ENCODE measurements around the gene BTBD16.

Gene BTBD16

GRCh38 chr10:122349758-122350369 lies 78.8 kb downstream of the BTBD16 start:
- H3K4me3 ChIP-seq (ENCODE audit: low read length in 2 of 2) = no peak overlapping the region
- peak overlapping the region; percentile 89 for H3K18ac ChIP-seq (ENCODE audit: low read length)
- peak overlapping the region; percentile 9 for H3K14ac ChIP-seq (ENCODE audit: low read length)
- no peaks in the 10 kb centered on the region for H3K27me3 ChIP-seq (ENCODE audit: control insufficient read depth in 3 of 3, insufficient read depth in 3 of 3, low read depth in 1 of 3, low read length in 3 of 3)
- peak overlapping the region; percentile 44 for H2BK5ac ChIP-seq (ENCODE audit: low read length)
- H3K23ac ChIP-seq (ENCODE audit: low read depth, low read length, poor library complexity) = no peak overlapping the region
- DNase-seq (ENCODE audit: low spot score) = no peak
- no peak overlapping the region for H3K4me2 ChIP-seq (ENCODE audit: insufficient read depth, low read length, poor library complexity, severe bottlenecking)
- no peaks in the 10 kb centered on the region for H3K36me3 ChIP-seq (replicated peaks in 1 of 2; ENCODE audit: control insufficient read depth in 2 of 2, insufficient read depth in 2 of 2, low read length in 2 of 2)
- no peak overlapping the region for H3K9ac ChIP-seq (ENCODE audit: low read depth, low read length, poor library complexity)
- H3K4ac ChIP-seq (ENCODE audit: low read length) = peak overlapping the region; percentile 84
- H2BK15ac ChIP-seq (ENCODE audit: low read length) = peak overlapping the region; percentile 96
- H2AFZ ChIP-seq (ENCODE audit: low read length) = peak overlapping the region; percentile 65
- peak overlapping the region; percentile 2 for H2BK120ac ChIP-seq (ENCODE audit: low read depth, low read length)
- peaks cover 14 to 20% of the 10 kb centered on the region in 2 donors for H3K9me3 ChIP-seq (replicated peaks in 1 of 2; ENCODE audit: control insufficient read depth in 2 of 2, insufficient read depth in 1 of 2, low read depth in 1 of 2, low read length in 2 of 2)
- peaks cover 20 to 33% of the 10 kb centered on the region in 2 donors for H3K4me1 ChIP-seq (ENCODE audit: control insufficient read depth in 2 of 2, insufficient read depth in 1 of 2, low read depth in 1 of 2, low read length in 2 of 2)
- no CpG with 5 or more reads among the region's 3 CpGs for WGBS, 2 donors (ENCODE audit: extremely low coverage in 2 of 2, insufficient read length in 2 of 2, insufficient replicate concordance in 1 of 2)
- no peak overlapping the region for H4K91ac ChIP-seq (ENCODE audit: low read depth, low read length, poor library complexity)
- H3K27ac ChIP-seq (replicated peaks; ENCODE audit: low read length) = peak overlapping the region; percentile 80
- no peak overlapping the region for H4K8ac ChIP-seq (ENCODE audit: low read depth, low read length)
- H2BK12ac ChIP-seq (ENCODE audit: low read length) = peak overlapping the region; percentile 94
- H3K79me1 ChIP-seq (ENCODE audit: low read depth, low read length) = no peaks in the 10 kb centered on the region
- H2AK5ac ChIP-seq (ENCODE audit: low read depth, low read length) = peak overlapping the region; percentile 97

GRCh38 chr10:122350893-122351292 lies 79.8 kb downstream of the BTBD16 start:
- H2BK12ac ChIP-seq (ENCODE audit: low read length) = peak overlapping the region; percentile 64
- H3K18ac ChIP-seq (ENCODE audit: low read length) = peak overlapping the region; percentile 89
- peak overlapping the region; percentile 5 for H4K91ac ChIP-seq (ENCODE audit: low read depth, low read length, poor library complexity)
- H2AFZ ChIP-seq (ENCODE audit: low read length) = no peak overlapping the region
- no peak overlapping the region for H3K23ac ChIP-seq (ENCODE audit: low read depth, low read length, poor library complexity)
- WGBS, 2 donors (ENCODE audit: extremely low coverage in 2 of 2, insufficient read length in 2 of 2, insufficient replicate concordance in 1 of 2) = no CpG with 5 or more reads among the region's 12 CpGs
- no peak overlapping the region for H3K4me3 ChIP-seq (ENCODE audit: low read length in 2 of 2)
- H3K9me3 ChIP-seq (replicated peaks in 1 of 2; ENCODE audit: control insufficient read depth in 2 of 2, insufficient read depth in 1 of 2, low read depth in 1 of 2, low read length in 2 of 2) = peaks cover 12 to 20% of the 10 kb centered on the region in 2 donors
- no peak overlapping the region for H3K4ac ChIP-seq (ENCODE audit: low read length)
- no peak for DNase-seq (ENCODE audit: low spot score)
- H2AK5ac ChIP-seq (ENCODE audit: low read depth, low read length) = peak overlapping the region; percentile 28
- no peak overlapping the region for H3K9ac ChIP-seq (ENCODE audit: low read depth, low read length, poor library complexity)
- H3K14ac ChIP-seq (ENCODE audit: low read length) = no peak overlapping the region
- no peak overlapping the region for H4K8ac ChIP-seq (ENCODE audit: low read depth, low read length)
- H3K4me1 ChIP-seq (ENCODE audit: control insufficient read depth in 2 of 2, insufficient read depth in 1 of 2, low read depth in 1 of 2, low read length in 2 of 2) = peaks cover 20 to 31% of the 10 kb centered on the region in 2 donors
- H3K4me2 ChIP-seq (ENCODE audit: insufficient read depth, low read length, poor library complexity, severe bottlenecking) = no peak overlapping the region
- peak overlapping the region; percentile 96 for H2BK15ac ChIP-seq (ENCODE audit: low read length)
- H2BK5ac ChIP-seq (ENCODE audit: low read length) = peak overlapping the region; percentile 7
- H3K79me1 ChIP-seq (ENCODE audit: low read depth, low read length) = no peaks in the 10 kb centered on the region
- H2BK120ac ChIP-seq (ENCODE audit: low read depth, low read length) = peak overlapping the region; percentile 69
- H3K36me3 ChIP-seq (replicated peaks in 1 of 2; ENCODE audit: control insufficient read depth in 2 of 2, insufficient read depth in 2 of 2, low read length in 2 of 2) = no peaks in the 10 kb centered on the region
- no peaks in the 10 kb centered on the region for H3K27me3 ChIP-seq (ENCODE audit: control insufficient read depth in 3 of 3, insufficient read depth in 3 of 3, low read depth in 1 of 3, low read length in 3 of 3)
- H3K27ac ChIP-seq (replicated peaks; ENCODE audit: low read length) = no peak overlapping the region

GRCh38 chr10:122352817-122353525 lies 81.9 kb downstream of the BTBD16 start:
- WGBS, 2 donors (ENCODE audit: extremely low coverage in 2 of 2, insufficient read length in 2 of 2, insufficient replicate concordance in 1 of 2) = no CpG with 5 or more reads among the region's 8 CpGs
- Histone ChIP-seq H2BK12ac (ENCODE audit: low read length) (peak overlapping the region; percentile 8), H3K27me3 (ENCODE audit: control insufficient read depth in 3 of 3, insufficient read depth in 3 of 3, low read depth in 1 of 3, low read length in 3 of 3) (no peaks in the 10 kb centered on the region), H3K23ac (ENCODE audit: low read depth, low read length, poor library complexity) (no peak overlapping the region), H3K9ac (ENCODE audit: low read depth, low read length, poor library complexity) (no peak overlapping the region), H2BK120ac (ENCODE audit: low read depth, low read length) (no peak overlapping the region), H3K4ac (ENCODE audit: low read length) (no peak overlapping the region), H3K14ac (ENCODE audit: low read length) (peak overlapping the region; percentile 5), H2AFZ (ENCODE audit: low read length) (no peak overlapping the region), H2BK15ac (ENCODE audit: low read length) (no peak overlapping the region), H2BK5ac (ENCODE audit: low read length) (no peak overlapping the region), H3K27ac (replicated peaks; ENCODE audit: low read length) (no peak overlapping the region), H4K91ac (ENCODE audit: low read depth, low read length, poor library complexity) (no peak overlapping the region), H2AK5ac (ENCODE audit: low read depth, low read length) (peak overlapping the region; percentile 68), H3K36me3 (replicated peaks in 1 of 2; ENCODE audit: control insufficient read depth in 2 of 2, insufficient read depth in 2 of 2, low read length in 2 of 2) (no peaks in the 10 kb centered on the region), H4K8ac (ENCODE audit: low read depth, low read length) (no peak overlapping the region), H3K18ac (ENCODE audit: low read length) (peak overlapping the region; percentile 44), H3K4me3 (ENCODE audit: low read length in 2 of 2) (no peak overlapping the region), H3K4me2 (ENCODE audit: insufficient read depth, low read length, poor library complexity, severe bottlenecking) (no peak overlapping the region), H3K79me1 (ENCODE audit: low read depth, low read length) (no peaks in the 10 kb centered on the region), H3K4me1 (ENCODE audit: control insufficient read depth in 2 of 2, insufficient read depth in 1 of 2, low read depth in 1 of 2, low read length in 2 of 2) (peaks cover 20 to 26% of the 10 kb centered on the region in 2 donors), H3K9me3 (replicated peaks in 1 of 2; ENCODE audit: control insufficient read depth in 2 of 2, insufficient read depth in 1 of 2, low read depth in 1 of 2, low read length in 2 of 2) (peaks cover 3 to 12% of the 10 kb centered on the region in 2 donors)
- no peak for DNase-seq (ENCODE audit: low spot score)

- Histone ChIP-seq H3K14ac (ENCODE audit: low read length) (no peak overlapping the region), H2AFZ (ENCODE audit: low read length) (no peak overlapping the region), H3K27ac (replicated peaks; ENCODE audit: low read length) (no peak overlapping the region), H2BK120ac (ENCODE audit: low read depth, low read length) (no peak overlapping the region), H3K4me2 (ENCODE audit: insufficient read depth, low read length, poor library complexity, severe bottlenecking) (no peak overlapping the region), H2BK5ac (ENCODE audit: low read length) (no peak overlapping the region), H3K18ac (ENCODE audit: low read length) (no peak overlapping the region), H3K79me1 (ENCODE audit: low read depth, low read length) (no peaks in the 10 kb centered on the region), H3K4me1 (ENCODE audit: control insufficient read depth in 2 of 2, insufficient read depth in 1 of 2, low read depth in 1 of 2, low read length in 2 of 2) (peaks cover 12% of the 10 kb centered on the region in 2 donors), H4K8ac (ENCODE audit: low read depth, low read length) (no peak overlapping the region), H3K4ac (ENCODE audit: low read length) (no peak overlapping the region), H3K36me3 (replicated peaks in 1 of 2; ENCODE audit: control insufficient read depth in 2 of 2, insufficient read depth in 2 of 2, low read length in 2 of 2) (no peaks in the 10 kb centered on the region), H3K9me3 (replicated peaks in 1 of 2; ENCODE audit: control insufficient read depth in 2 of 2, insufficient read depth in 1 of 2, low read depth in 1 of 2, low read length in 2 of 2) (peaks cover 3 to 16% of the 10 kb centered on the region in 2 donors), H2BK15ac (ENCODE audit: low read length) (no peak overlapping the region), H3K27me3 (ENCODE audit: control insufficient read depth in 3 of 3, insufficient read depth in 3 of 3, low read depth in 1 of 3, low read length in 3 of 3) (no peaks in the 10 kb centered on the region), H3K9ac (ENCODE audit: low read depth, low read length, poor library complexity) (no peak overlapping the region), H3K23ac (ENCODE audit: low read depth, low read length, poor library complexity) (no peak overlapping the region), H4K91ac (ENCODE audit: low read depth, low read length, poor library complexity) (no peak overlapping the region), H3K4me3 (ENCODE audit: low read length in 2 of 2) (no peak overlapping the region), H2BK12ac (ENCODE audit: low read length) (no peak overlapping the region), H2AK5ac (ENCODE audit: low read depth, low read length) (no peak overlapping the region)
- WGBS, 2 donors (ENCODE audit: extremely low coverage in 2 of 2, insufficient read length in 2 of 2, insufficient replicate concordance in 1 of 2) = no CpG with 5 or more reads among the region's 2 CpGs
- no peak for DNase-seq (ENCODE audit: low spot score)
Observed at GRCh38 chr10:122354383-122354782, 83.3 kb downstream of the BTBD16 start.

Measured in neuronal stem cell (in vitro differentiated cells).